ENCODE results near the gene SLC25A31.

Gene SLC25A31

GRCh38 chr4:127776620-127777019 lies 46.4 kb downstream of the SLC25A31 start:
- no peak for DNase-seq (ENCODE audit: extremely low read depth in 1 of 2, low read depth in 1 of 2)

- DNase-seq (ENCODE audit: extremely low read depth in 1 of 2, low read depth in 1 of 2): no peak
These were observed 47.3 kb downstream of the SLC25A31 start for GRCh38 chr4:127777487-127777886.

- no peak for DNase-seq (ENCODE audit: extremely low read depth in 1 of 2, low read depth in 1 of 2)
These were observed 47.9 kb downstream of the SLC25A31 start for GRCh38 chr4:127778102-127778501.

GRCh38 chr4:127780598-127780997 lies 50.4 kb downstream of the SLC25A31 start:
- no peak for DNase-seq (ENCODE audit: extremely low read depth in 1 of 2, low read depth in 1 of 2)

GRCh38 chr4:127781300-127782024 lies 51.3 kb downstream of the SLC25A31 start:
- no peak for DNase-seq (ENCODE audit: extremely low read depth in 1 of 2, low read depth in 1 of 2)

GRCh38 chr4:127782025-127782274 lies 51.8 kb downstream of the SLC25A31 start:
- DNase-seq (ENCODE audit: extremely low read depth in 1 of 2, low read depth in 1 of 2): no peak

GRCh38 chr4:127782275-127783025 lies 52.2 kb downstream of the SLC25A31 start, which contains the start of gene HSPA4L:
HSPA4L (plus strand) TSS chr4:127782322; CDS start chr4:127782551, 229 bp downstream.
- no peak for DNase-seq (ENCODE audit: extremely low read depth in 1 of 2, low read depth in 1 of 2)

- DNase-seq (ENCODE audit: extremely low read depth in 1 of 2, low read depth in 1 of 2): no peak
These were observed 53.0 kb downstream of the SLC25A31 start for GRCh38 chr4:127783026-127783769.

GRCh38 chr4:127783955-127784770 lies 54.0 kb downstream of the SLC25A31 start:
- DNase-seq (ENCODE audit: extremely low read depth in 1 of 2, low read depth in 1 of 2): no peak

GRCh38 chr4:127788517-127788916 lies 58.3 kb downstream of the SLC25A31 start:
- DNase-seq (ENCODE audit: extremely low read depth in 1 of 2, low read depth in 1 of 2): no peak

GRCh38 chr4:127791391-127791790 lies 61.2 kb downstream of the SLC25A31 start:
- no peak for DNase-seq (ENCODE audit: extremely low read depth in 1 of 2, low read depth in 1 of 2)

GRCh38 chr4:127793528-127793927 lies 63.3 kb downstream of the SLC25A31 start:
- no peak for DNase-seq (ENCODE audit: extremely low read depth in 1 of 2, low read depth in 1 of 2)

- DNase-seq (ENCODE audit: extremely low read depth in 1 of 2, low read depth in 1 of 2): no peak
These were observed 69.5 kb downstream of the SLC25A31 start for GRCh38 chr4:127799711-127800110.

- no peak for DNase-seq (ENCODE audit: extremely low read depth in 1 of 2, low read depth in 1 of 2)
These were observed 79.1 kb downstream of the SLC25A31 start for GRCh38 chr4:127809173-127809800.

- DNase-seq (ENCODE audit: extremely low read depth in 1 of 2, low read depth in 1 of 2): no peak
These were observed 80.4 kb downstream of the SLC25A31 start for GRCh38 chr4:127810551-127810950.

GRCh38 chr4:127822430-127822829 lies 92.2 kb downstream of the SLC25A31 start:
- no peak for DNase-seq (ENCODE audit: extremely low read depth in 1 of 2, low read depth in 1 of 2)
